GM19468 (cell line): ENCODE data around the gene CNNM2.

Experiments
- ATAC-seq: cut with Tn5 transposase; IDR thresholded peaks from one replicate; pipeline ENCODE4 v1.9.1; 2021; ENCODE audit warnings: mild to moderate bottlenecking, moderate library complexity, moderate number of reproducible peaks; ENCODE audit not compliant: unreplicated experiment; ENCODE audit errors: extremely low read depth

The CNNM2 gene

DNA sequence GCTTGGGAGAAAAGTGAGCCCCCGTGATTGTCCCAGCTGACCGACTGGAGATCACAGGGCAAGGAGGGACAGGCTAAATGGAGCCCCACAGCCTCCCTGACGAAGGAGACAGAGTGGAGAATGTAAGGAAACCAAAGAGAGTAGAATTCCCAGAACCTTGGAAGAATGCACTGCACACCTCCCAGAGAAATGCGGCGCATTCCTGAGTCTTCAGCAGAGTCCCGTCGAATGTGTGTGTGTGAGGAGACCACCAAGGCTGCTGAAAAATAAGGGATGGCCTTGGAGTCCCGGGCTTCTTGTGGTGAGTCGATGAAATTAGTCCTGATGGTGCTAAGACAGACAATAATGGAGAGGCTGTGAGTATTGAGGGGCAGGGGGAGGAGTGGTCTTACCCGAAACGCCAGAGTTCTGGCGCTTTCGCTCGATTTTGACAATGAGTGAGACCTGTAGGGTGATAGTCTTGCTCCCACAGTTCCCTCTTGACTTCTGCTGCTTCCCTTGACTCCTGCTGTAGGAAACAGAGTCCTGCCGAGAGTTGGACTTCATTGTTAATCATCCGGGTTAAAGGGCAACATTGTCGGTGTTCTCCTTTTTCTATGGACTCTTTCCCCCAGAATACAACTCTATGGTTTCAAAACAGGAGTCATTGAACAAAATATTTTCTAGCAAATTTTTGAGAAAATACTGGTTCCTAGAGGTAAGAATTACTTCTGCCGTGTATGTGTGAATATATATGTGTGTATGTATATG, 103.2 kb downstream of the CNNM2 start:
- no peak for ATAC-seq

DNA sequence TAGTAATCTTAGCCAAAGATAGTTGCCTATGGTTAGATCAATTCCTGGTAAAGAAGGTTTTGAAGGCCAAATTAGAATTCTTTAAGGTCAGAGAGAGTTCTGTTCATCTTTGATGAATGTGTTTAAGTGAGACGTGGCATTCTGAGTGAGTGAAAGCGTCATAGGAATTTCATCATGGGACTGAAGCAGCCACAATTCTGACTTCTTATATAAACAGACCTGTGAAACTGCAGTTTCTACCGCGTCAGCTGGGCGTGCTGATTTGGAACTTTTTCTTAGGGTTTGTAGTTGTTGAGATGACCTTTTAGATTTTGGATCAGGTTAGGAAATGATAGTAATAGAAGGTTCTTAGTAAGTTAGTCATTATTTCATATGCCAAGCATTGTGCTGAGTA, 103.8 kb downstream of the CNNM2 start:
- no peak for ATAC-seq

DNA sequence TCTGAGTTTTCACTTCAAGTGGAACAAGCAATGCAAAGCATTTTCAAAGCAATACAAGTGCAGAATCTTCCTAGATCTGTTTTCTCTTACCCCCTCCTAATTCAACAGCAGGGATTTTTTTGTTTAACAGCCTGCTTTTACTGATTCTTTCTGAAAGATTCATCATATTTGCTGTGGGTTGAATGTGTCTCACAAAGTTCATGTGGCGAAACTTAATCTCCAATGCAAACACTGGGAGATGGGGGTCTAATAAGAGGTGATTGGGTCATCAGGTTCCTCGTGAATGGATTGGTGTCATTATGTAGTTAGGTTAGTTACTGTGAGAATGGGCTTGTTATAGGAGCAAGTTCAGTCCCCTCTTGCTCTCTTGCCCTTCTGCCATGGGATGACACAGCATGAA, 107.6 kb downstream of the CNNM2 start:
- no peak for ATAC-seq

DNA sequence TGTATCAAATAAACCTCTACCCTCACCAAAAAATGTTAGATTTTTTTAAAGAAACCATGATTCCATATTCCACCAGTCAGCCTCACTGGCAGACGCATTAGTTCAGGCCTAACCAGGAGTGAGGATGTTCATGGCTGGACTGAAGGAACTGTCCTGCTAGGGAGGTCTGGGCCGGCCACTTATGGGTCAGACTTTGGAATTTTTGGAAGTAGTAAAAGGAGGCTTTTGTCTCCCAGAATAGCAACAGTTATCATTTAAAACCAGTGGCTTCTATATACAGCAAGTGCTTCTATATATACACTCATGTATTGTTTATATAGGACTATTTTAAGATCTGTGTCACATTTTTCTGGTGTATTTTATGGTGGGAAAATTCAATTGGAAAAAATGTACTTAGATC, 120.5 kb downstream of the CNNM2 start:
- no peak for ATAC-seq

DNA sequence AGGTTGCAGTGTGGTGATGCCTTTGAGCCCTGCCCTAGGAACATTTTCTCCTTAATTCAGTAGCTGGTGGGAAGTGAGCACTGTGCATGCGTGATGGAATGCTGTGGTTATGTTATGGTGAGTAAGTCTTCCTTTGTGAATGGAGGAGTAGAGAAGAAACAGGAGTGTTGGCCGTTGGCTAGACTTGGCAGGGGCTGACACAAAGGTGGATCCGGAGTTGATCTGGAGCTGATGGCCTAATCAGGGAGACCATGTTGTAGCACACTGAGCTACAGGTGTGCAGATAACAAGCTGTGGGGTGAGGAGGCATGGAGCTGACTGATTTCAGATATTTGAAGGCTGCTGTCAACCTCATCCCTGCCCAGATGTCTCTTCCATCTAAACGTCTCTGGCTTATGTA, 122.3 kb downstream of the CNNM2 start:
- ATAC-seq: no peak

DNA sequence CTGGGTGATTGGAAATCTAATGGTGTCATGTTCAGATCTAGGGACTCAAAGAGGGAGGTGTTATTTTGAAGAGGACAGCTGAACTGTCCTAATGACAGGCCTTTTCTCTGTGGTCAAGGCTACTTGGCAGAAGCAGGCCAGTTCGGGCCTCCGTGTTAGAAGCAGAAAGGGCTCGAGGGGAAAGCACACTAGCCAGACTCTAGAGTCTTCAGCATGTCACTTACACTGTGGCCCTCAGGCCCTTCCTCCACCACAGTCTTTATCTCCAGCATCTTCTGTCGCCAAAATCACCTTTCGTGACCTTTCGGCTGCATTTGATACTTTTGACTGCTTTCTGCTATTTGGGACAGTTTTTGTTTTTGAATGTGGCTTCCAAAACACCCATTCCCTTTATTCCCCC, 123.3 kb downstream of the CNNM2 start:
- no peak for ATAC-seq

DNA sequence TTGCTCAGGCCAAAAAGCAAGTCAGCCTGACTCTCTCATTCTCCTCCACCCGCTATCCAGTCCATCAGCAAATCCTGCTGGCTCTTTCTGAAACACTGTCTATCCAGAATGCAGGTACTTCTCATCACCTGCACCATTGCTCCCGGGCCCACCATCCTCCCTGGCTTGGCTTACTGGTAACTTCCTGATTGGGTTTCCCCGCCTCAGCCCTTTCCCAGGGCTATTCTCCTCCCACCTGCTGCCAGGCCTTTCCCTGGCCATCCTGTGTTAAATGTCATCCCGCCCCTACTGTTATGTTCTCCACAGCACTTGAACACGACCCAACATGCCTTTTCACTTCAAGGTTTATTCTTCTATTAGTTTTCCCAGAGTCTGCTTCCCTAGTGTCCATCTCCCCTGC, 124.0 kb downstream of the CNNM2 start:
- no peak for ATAC-seq

DNA sequence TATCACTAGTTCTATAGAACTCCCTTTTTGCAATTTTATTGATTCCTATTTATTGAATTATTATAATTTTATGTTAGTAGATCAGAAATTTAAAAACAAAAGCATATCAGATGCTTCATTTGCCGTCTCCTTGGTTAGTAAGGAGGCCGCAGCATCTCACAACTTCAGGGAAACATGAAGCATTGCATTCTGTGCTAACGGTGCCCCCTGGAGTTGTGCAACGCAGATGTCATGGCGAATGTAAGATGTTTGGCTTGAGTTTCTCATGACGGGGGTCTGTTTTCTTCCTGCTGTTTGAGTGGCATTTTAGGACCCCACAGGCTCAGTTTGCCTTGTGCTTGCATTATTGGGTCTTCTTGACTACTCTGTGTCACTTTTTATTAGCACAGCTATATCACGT, 124.8 kb downstream of the CNNM2 start:
- ATAC-seq: no peak

DNA sequence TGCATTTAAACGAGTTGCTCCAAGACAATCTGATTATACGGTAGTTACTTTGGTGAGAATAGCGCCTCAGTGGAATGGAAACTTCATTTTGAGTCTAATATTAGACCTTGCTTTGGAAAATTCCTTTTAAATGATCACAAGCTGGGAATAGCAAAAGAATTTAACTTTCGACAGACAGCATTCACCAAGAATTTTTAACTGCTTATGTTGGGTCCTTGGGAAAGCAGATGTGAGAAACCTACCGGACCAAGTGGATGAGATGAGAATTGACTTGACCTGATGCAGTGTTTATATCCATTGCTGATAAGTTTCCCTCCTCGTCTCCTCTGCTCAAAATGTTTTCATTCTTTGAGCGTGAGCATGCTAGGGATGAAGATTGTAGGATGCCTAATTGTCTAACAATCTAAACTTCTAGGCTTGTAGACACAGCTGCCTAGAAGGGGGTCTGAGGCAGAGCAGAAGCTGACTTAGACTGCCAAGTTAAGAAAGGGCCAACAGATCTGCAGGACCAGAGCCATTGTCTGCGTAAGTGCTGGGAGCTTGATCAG, 126.9 kb downstream of the CNNM2 start:
- no peak for ATAC-seq

DNA sequence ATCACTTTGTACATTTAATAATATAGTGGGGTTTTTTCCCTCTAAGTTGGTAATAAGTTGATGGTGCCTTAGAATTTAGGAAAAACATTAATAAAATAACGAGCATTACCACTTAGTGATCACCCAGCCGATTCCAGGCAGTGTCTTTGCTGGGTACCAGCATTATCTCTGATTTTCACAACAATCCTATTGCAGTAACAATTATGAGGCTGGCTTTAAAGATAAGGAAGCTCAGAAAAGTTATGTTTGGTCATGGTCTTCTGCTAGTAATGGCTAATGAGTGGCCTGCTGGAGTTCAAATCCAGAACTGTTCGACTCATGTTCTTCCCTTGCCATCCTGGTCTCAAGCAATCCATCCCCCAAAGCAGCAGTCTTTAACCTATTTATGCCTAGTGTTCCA, 127.9 kb downstream of the CNNM2 start:
- no peak for ATAC-seq

DNA sequence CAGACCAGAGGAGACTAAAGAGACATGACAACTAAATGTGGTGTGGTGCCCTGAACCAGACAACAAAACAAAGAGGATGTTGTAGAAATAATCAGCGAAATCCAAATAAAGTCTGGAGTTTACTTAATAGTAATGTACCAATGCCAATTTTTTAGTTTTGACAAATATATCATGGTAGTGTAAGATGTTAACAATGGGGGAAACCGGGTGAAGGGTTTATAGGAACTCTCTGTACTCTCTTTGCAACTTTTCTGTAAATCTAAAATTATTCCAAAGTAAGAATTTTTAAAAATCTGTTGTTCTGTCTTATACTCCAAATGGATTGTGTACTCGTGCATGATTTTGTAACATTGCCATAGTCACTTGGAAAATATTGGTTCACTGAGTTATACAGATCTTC, 129.3 kb downstream of the CNNM2 start:
- ATAC-seq: no peak

DNA sequence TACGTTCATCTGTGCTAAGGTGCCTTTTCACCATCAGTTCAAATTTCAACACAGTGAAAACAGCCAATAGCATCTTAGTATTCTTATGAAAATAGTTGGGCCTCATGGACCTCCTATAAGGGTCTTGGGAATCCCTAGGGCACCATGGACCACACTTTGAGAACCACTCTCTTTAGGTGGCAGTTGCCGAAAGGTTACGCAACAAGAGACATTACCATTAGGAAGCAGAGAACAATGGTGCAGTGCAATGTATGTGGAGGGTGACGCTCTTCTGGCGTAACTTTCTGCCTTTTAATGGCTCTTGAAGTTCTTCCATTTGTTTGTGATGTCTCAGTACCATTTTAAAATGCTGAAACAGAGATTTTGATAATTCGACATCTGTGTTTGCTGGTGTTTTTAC, 131.1 kb downstream of the CNNM2 start:
- no peak for ATAC-seq

DNA sequence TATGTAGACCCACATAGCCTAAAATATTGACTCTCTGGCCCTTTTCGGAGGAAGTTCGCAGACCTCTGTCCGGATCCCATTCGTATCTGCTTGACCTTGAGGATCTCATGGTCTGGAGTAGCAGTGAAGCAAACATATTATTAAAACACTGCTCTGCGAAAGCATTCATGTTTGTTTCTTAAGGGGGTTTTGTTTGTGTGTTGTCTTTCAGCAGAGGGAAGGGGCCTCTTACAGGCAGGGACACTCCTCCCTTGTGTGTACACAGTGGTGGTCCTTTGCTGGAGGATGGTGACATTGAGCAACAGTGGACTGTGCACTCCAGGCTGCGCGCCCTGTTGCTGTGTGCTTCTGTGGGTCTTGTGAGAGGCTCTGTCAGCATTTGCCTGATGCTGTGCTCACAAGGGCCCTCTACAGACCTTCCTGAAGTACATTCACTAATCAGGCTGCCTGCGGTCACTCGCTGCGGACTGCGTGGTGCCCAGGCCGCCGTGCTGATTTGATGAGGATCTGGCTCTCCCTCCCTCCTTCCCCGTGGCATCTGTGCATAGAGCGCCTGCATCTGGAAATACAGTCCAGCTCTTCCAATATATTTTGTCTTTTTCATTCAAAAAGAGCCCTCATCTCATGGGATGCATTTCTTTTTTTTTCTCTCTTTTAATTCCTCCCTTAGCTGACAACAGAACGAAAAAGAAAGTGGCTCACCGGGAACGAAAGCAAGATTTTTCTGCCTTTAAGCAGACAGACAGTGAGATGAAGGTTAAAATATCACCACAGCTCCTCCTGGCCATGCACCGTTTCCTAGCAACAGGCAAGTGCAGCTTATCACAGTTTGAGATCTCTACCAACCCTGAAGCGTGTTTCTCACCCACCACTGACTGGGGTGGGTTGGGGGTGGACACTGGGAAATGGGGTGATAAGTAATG, 135.8 kb downstream of the CNNM2 start:
- ATAC-seq: peak; percentile 61

DNA sequence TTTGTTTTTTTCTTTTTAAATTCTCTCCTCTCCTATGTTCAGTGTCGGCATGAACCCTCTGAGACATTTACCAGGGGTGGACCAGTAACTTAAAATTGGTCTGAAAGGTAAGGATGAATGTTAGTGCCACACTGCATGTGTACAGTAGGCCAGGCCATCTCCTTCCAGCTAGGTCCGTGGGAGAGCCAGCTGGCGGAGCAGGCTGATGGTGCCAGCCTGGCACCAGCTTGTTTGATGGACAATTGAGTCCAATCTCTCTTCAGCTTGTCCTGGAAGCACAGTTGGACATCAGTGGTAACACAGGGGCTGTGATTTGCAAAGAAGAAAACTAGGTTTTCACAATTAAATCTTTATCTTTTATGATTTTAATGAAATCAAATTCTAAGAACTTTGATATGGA, 136.5 kb downstream of the CNNM2 start:
- ATAC-seq: no peak

DNA sequence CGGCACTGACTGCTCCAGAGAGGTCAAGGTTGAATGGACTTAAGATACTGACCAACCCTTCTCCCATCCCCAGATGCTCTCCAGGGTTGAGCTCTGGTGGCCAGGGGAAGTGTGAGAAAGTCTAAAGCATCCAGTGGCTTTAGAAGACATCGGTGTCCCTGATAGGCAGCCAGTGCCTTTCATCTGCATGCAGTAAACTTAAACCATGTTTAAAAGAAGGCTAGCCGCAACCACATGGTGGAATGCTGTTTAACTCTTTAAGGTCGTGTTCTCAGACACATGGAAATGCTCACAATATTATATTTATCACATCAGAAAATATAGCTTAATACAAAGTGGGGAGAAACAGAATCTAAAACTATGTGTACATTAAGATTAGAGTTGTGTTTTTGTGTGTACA, 137.0 kb downstream of the CNNM2 start:
- no peak for ATAC-seq

DNA sequence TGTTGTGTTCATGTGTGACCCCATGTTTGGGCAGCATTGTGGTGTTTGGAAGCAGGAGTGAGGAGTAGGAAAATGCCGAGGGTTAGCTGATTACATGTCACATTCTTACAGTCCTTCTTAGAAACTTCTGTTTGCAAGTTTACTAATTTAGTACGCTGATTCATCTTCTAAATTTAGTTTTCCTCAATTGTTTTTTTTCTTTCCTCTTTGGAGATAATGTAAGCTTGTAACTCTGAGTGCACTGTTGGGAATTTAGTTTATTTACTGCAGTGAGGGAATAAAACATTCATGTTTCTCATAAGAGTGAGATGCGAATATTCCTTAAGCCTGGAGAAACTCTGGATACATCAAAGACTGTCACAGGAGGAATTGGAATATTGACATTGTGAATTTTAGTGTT, 139.9 kb downstream of the CNNM2 start:
- no peak for ATAC-seq

DNA sequence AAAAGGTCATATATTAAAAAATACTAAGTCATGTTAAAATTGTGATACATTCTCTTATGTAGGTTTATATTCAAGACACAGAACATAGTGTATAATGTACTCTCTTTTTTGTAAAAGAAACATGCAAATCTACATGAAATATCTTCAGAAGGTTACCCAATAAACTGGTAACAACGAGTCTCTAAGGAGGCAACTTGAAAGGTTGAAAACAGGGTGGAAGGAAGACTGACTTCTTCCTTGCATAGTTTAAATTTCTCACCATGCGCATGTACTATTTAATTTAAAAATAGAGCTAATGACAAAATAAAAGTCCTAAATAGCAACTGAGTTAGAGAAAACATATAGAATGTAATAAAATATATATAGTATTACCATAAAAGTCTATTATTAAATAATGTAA, 142.5 kb downstream of the CNNM2 start:
- ATAC-seq: no peak

DNA sequence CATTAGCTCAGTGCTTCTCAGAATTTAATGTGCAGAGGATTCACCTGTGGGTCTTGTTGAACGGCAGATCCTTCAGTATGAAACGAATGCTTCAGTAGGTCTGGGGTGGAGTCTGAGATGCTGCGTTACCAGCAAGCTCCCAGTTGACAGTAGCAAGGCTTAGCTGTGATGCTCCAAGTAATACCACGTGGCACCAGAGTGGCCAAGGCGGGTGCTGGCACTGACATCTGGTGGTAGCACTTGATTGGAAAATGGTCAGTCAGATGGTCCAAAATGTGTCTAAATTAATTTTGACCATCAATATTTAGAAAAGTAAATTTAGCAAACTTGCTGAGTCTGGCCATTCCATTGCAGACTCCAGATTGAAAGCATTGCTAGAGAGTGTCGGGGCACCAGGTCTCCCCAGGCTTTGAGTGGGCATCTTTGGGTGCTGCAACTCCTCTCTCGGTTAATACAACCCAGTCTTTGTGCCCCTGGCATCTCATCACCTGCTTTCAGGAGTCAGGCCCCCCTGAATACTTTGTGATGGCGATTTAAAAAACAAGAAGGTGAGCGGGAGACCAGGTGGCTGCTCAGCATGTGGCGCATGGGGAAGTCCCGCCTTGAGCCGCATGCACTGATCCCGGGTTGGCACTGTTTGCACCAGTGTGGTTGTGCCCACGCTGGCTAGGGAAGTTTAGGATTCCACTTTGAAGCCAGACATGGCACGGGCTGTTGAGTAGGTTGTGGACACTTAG, 144.9 kb downstream of the CNNM2 start:
- ATAC-seq: no peak

DNA sequence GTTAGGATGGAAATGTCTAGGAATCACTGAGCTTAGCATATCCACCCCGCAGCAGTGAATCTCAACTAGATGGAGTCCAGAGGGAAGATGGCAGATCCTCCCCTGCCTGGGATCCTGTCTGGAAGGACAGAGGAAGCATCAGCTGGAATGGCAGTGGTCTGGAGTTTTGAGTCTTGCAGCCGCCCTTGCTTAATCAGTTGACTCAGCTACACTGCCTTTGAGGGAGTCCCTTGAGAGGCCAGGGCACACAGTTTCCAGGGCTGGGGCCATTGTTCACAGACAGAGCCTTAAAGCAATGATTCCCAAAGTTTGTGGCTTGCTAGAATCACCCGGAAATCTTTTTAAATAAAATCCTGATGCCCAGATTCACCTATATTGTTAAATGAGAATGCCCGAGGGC, 146.9 kb downstream of the CNNM2 start:
- ATAC-seq: no peak
